HG03575 (cell line): ENCODE measurements around the gene RNF217.
"Not testable (repeated sequence)": the region's sequence is repeated elsewhere in the genome, so short reads cannot be mapped to it uniquely, and the experiment has no call there.

ENCODE experiments used
- ATAC-seq: cut with Tn5 transposase; IDR thresholded peaks from one replicate; pipeline ENCODE4 v1.9.1; 2021; ENCODE audit not compliant: unreplicated experiment, insufficient number of reproducible peaks, low FRiP score; ENCODE audit errors: extremely low read depth

Gene RNF217

GRCh38 chr6:124960757-124961463 lies 1.3 kb upstream of the RNF217 start:
- no peak for ATAC-seq

GRCh38 chr6:124961464-124961776 lies 817 bp upstream of the RNF217 start:
- ATAC-seq = no peak

DNA sequence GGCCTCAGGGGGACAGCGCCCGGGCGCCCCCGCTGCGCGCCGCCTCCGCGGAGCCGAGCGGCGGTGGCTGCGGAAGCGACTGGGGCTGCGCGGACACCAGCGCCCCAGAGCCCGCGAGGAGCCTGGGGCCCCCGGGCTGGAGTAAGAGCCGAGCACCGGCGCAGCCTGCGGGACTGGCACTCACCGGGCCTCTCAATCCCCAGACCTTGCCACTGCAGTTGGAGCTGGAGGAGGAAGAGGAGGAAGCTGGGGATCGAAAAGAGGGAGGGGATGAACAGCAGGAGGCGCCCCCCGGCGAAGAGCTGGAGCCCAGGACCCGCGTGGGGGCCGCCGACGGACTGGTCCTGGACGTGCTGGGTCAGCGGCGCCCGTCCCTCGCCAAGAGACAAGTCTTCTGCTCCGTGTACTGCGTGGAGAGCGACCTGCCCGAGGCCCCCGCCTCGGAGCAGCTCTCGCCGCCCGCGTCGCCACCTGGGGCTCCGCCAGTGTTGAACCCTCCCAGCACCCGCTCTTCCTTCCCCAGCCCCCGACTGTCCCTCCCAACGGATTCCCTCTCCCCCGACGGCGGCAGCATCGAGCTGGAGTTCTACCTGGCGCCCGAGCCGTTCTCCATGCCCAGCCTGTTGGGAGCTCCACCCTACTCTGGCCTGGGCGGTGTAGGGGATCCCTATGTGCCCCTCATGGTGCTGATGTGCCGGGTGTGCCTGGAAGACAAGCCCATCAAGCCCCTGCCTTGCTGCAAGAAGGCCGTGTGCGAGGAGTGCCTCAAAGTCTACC lies 590 bp downstream of the RNF217 start:
- no peak for ATAC-seq

GRCh38 chr6:124963416-124963785 lies 1.2 kb downstream of the RNF217 start:
- ATAC-seq = no peak

GRCh38 chr6:124963831-124964763 lies 1.9 kb downstream of the RNF217 start:
- ATAC-seq = no peak

- no peak for ATAC-seq
Observed at GRCh38 chr6:124964764-124965105, 2.5 kb downstream of the RNF217 start.

DNA sequence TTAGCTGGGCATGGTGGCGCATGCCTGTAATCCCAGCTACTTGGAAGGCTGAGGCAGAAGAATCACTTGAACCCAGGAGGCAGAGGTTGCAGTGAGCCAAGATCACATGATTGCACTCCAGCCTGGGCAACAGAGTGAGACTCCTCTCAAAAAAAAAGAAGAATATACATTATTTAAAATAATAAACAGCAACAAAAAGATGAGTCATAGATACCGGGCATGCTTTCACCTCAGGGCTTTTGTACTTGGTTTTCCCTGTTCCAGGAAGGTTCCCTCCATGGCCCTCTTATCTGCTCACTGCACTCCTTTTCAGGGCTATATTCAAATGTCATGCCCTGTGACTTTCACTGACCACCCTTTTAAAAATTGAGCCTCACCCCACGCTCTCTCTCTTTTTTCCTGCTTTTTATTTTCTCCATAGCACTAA lies 3.2 kb downstream of the RNF217 start:
- ATAC-seq = not testable (repeated sequence)

DNA sequence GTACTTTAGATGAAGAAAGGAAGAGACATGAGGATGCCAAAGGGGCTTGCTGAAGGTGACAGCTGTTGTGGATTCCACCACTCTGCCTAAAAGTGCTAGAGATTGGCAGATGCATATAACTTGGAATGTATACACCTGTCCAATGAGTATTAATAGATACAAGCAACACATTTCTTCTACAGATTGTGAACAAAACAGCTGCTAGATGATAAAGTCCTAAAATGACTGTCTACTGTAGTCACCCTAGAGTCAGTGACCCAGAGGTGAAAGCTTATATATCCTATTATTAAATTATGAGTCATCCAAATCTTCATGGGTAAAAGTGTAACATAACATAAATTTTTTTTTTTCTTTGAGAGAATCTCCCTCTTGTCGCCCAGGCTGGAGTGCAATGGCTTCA lies 5.2 kb downstream of the RNF217 start:
- ATAC-seq = no peak

GRCh38 chr6:124968401-124968800 lies 6.2 kb downstream of the RNF217 start:
- ATAC-seq = no peak

DNA sequence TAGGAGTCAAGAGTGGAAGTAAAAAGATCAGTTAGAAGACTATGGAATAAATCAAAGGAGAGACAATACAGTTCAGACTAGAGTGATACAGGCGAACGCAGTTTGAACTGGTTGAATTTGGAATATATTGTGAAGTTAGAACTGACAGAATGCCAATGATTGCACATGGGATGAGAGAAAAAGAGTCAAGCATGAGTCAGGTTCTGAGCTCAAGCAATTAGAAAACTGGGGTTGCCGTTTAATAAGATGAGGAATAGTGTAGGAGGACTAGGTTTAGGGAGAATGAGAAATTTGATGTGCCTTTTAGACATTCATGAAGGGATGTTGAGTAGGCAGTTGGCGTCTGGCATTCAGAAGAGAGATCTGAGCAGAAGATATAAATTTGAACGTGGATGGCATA lies 8.0 kb downstream of the RNF217 start:
- no peak for ATAC-seq

DNA sequence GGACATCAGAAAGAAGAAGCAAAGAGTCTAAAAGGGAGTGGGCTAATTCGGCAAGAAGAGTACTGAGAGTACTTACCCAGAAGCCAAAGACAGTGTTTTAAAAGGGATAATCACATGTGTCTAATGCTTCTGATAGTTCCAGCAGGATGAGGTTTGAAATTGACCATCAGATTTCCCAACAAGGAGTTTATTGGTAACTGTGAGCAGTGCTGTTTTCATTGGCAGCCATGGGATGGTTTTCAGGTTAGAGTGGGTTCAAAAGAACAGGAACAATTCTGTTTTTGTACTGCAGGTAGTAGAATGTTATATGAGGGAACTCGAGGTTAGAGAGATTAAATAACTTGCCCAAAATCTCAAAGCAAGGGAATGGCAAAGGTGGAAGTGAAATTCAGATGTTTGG lies 8.5 kb downstream of the RNF217 start:
- no peak for ATAC-seq

GRCh38 chr6:124973780-124974179 lies 11.5 kb downstream of the RNF217 start:
- ATAC-seq = no peak

DNA sequence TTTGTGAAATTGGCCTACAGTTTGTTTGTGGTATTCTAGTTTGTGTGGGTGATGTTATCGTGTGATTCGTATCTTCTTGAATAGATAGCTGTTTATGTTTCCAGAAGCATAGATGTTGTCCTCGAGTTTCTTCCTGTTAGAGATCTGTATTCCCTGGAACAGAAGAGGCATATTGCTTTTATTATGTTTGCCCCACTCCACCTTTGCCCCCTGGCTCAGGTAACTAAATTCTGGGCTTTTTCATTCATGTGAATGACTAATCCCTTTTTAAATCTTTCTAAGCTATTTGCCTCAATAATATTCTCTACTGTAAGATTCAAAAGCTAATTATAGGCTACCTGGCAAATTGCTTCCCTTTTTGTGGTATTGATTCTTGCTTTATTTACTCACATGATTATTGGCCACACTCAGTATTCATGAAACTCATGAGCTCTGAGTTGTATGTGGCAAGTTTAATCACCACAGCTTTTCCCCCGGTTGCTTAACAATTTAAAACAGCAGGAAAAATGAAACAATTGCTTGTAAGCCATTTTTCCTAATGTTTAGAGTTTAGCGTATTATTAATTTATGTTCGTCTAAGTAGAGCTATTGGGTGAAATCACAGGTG lies 12.6 kb downstream of the RNF217 start:
- no peak for ATAC-seq

- ATAC-seq = no peak
Observed at GRCh38 chr6:124977067-124977908, 15.1 kb downstream of the RNF217 start.

- no peak for ATAC-seq
Observed at GRCh38 chr6:124978451-124979293, 16.4 kb downstream of the RNF217 start.

- no peak for ATAC-seq
Observed at GRCh38 chr6:124979294-124979678, 17.0 kb downstream of the RNF217 start.

DNA sequence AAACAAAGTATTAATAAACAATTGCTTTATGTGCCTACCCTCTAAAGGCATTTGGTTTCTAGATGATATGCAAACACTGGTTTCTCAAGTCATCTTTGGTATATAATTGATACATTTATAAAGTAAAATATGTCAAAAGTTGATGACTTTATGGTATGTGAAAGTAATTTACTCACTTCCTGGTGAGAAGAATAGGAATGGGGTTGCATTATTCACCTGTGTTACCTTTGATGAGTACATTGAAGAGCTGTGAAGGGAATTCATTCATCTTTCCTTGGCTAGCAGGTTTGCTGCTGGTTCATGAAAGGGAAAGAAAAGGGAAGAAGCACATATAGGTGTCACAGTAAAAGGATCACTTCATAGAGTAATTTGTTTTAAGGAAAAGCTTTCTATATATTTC lies 20.4 kb downstream of the RNF217 start:
- no peak for ATAC-seq
